NOMO-1 treated with dmso at 0.1 percent for 144 hours (cell line): ENCODE measurements around the gene HLA-DPB1.

Source experiments
- DNase-seq: peaks from one replicate; lab custom pipeline; 2025; ENCODE audit not compliant: unreplicated experiment; lab: John Stamatoyannopoulos, UW

Gene HLA-DPB1

DNA sequence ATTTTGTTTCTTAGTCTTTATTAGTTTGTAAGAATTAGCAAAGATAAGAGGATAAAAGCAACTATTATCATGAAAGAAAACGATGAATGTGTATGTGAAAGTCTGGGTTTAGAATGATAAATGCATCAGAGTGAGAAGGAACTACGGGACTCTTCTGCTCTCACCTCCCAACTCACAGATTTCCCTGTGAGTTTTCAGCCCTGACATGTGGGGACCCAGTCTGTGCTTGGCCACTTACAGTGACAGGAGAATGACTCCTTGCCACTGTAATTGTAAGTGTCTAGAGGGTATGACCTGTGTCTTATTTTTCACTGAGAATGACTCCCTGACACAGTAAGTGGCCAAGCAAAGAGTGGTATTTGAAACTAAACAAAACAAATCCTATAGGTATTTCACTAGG lies 4.9 kb upstream of the HLA-DPB1 start:
- no peak for DNase-seq

DNA sequence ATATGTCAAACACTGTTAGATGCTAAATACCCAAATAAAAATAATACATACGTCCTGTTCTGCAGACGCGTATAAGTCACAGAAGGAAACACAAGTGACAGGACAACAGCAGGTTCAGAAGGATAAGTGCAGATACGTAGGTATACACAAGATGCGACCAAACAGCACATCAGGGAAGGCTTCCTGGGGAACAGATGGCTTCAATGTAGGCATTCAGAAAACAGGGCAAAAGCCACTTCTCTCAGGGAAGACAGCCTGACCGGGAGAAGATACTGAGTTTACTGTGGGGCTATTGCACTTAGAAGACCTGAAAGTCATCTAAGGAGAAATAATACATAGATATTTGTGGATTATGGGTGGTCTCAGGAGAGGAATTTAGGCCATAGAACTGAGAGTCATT lies 4.2 kb upstream of the HLA-DPB1 start:
- DNase-seq = no peak

DNA sequence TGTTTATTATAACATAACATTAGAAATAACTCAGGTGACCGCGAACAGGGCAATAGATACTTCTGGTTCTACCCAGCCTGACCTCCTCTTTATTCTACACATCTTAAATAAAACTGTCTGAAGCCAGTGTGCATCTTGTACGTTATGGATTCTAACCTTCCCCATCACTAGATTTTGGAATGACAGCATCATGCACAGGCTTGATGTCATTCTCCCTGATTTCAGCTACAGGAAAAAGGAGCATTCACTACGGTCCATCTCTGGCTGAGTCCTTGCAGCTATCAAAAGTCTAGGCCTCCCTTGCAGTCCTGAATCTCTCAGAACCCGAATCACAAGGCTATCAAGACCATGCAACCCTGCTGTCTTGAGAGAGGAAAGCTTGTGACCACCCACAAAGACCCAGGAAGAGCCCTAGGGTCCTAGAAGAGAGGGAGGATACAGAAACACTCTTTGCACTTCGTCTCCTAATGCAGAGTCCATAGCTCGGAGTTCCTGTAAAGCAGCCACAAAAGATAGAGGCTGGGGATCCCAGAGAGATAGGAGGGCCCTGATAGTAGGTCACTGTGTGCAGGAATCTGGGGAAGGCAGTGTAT lies 3.2 kb upstream of the HLA-DPB1 start:
- DNase-seq = no peak

DNA sequence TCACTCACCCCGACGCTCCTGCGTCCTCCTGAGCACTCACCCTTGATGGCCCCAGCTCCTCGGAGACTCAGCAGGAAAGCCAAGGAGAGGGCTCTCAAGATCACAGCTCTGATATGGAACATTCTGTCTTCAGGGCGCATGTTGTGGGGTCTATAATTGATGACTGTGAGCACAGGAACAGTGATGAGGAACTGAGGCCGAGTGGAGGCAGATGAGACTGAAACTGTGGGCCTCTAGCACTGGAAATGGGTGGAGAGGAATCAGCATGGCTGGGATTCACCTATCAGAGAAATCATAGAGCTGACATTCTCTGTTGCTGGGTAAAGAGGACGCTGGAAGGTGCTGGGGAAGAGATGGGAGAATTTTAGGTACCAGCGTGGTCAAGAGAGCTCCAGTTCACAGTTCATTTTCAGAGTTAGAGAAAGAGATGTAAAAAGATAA lies 2.3 kb upstream of the HLA-DPB1 start, which contains the start of gene HLA-DPA1:
HLA-DPA1 (minus strand) TSS at position 219 of the 441 bp plus-strand sequence.
- DNase-seq = peak; percentile 82

DNA sequence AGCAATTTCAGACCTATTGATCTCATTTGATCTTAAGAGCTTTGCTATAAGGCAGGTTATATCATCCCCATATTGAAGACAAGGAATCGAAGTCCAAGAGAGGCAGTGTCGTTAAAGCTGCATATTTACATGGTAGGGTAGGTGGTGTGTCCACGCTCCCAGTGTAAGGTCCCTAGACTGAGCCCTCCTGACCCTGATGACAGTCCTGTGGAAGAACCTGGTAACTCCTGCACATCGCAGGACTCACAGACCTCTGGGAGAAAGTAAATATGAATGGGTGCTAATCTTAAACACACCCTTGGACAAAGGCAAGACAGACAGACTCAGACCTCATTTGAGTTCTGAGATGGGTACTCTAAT lies 602 bp upstream of the HLA-DPB1 start:
- no peak for DNase-seq

DNA sequence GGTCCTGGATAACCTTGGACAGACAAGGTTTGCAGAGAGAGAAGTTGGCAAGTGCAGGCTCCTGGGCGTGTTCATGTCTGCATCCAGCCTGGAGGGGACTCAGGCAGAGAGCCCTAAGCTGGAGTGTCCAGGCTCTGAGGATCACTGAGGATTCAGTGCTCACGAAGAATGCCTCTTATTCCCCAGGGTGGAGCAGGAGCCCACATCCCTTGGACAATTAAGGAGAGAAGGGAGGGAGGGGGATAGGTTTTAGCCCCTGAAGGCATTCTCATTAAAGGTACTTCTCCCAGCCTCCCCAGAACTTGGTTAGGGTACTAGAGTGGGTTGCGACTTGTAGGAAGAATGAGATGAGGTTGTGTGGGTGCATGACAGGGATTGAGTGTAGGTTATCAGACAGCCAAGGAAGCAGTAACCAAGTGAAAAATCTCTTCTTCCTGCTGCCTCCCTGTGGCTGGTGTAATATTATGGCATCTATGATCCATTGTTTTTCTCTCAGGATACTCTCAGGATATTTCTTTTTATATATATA lies 680 bp downstream of the HLA-DPB1 start:
- DNase-seq = no peak

DNA sequence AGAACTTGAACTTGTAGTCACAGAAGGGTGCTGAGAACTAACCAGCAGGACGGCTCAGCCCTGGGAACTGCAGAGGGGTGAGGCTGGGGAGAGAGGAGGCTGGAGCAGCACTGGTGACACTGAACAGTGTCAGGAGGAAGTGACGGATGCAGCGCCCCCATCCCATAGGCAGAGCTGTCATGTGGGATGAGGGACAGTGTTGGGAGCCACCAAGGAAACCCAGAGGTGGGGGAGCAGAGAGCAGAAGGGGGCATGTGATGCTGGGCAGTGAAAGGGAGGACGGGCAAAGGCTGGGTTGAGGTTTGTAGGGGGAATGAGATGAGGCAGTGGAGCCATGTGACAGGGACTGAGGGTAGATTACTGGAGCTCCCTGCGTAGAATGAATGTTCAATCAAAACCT lies 2.1 kb downstream of the HLA-DPB1 start:
- no peak for DNase-seq

DNA sequence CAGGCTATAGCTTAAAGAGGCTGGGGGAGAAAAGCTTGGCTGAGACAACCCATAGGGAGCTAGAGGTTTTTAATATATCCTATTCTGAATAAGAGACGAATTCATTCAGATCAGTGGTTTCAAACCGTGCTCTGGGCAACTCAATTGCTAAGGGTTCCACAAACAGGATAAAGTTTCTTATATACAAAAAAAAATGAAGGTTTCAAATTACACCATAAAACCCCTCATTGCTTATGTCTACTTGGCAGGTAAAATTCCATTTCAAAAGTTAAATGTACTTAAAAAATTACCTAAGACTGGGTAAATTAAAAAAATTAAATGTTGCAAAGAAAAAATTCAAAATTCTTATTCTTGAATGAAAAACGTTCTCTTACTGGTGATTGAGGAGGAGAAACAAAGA lies 2.7 kb downstream of the HLA-DPB1 start:
- DNase-seq = no peak

DNA sequence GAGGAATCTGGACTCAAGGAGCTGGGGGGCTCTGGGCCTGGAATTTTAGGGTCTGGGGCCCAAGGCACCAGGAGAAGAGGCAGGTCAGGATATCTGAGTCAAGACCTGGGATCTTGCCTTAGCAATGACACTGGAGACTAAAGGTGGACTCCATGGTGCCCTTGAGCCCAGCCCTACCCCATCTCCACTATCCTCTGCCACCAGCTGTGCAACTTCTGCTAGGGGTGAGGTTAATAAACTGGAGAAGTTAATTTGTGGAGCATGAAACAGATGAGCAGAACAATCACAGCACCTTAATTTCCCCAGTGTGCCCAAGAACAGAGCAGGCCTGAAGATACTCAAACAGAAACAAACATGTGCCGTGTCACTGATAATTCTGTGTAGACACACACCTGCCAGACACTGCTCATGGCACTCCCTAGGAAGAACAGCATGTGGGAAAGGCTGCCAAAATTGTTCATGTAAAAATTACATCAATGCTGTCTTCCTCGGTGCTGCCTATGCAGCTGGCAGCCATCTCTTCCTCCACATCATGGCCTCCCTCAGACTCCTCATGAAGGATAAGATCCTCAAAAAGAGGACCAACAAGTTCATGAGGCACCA lies 3.2 kb downstream of the HLA-DPB1 start:
- DNase-seq = no peak

DNA sequence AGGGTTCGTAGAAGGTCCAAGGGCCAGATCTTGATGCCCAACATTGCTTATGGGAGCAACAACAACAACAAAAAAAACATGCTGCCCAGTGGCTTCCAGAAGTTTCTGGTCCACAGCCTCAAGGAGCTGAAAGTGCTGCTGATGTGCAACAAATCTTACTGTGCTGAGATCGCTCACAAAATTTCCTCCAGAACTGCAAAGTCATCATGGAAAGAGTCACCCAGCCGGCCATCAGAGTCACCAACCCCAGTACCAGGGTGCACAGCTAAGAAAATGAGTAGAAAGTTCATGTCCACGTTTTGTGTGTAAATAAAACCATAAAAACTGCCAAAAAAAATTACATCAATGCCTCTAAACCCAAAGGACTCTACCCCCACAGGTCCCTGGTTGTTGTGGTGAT lies 3.8 kb downstream of the HLA-DPB1 start:
- DNase-seq = no peak

DNA sequence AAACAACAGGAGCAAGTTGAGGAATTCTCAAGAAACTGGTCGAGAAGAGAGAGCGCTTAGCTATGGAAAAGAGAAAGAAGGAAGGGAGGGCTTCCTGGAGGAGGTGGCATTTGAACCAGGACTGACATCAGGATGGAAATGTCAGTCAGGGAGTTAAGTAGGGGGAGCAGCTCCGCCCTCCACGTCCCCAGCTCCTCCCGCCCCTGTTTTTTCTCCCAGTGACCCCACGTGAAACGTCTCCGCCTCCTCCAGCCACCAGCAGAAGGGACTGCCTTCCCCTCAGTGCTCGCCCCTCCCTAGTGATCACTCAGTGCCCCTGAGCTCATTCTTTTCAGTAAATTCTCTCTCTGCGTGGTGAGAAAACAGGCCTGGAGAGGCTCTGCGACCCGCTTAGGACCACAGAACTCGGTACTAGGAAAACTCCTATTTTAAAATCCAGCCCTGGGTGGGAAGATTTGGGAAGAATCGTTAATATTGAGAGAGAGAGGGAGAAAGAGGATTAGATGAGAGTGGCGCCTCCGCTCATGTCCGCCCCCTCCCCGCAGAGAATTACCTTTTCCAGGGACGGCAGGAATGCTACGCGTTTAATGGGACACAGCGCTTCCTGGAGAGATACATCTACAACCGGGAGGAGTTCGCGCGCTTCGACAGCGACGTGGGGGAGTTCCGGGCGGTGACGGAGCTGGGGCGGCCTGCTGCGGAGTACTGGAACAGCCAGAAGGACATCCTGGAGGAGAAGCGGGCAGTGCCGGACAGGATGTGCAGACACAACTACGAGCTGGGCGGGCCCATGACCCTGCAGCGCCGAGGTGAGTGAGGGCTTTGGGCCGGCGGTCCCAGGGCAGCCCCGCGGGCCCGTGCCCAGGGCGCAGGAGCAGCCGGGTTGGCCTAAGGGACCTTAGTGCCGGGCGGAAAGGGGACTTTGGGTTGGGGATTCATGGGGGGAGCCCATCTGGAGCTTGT lies 4.6 kb downstream of the HLA-DPB1 start:
- DNase-seq = no peak

DNA sequence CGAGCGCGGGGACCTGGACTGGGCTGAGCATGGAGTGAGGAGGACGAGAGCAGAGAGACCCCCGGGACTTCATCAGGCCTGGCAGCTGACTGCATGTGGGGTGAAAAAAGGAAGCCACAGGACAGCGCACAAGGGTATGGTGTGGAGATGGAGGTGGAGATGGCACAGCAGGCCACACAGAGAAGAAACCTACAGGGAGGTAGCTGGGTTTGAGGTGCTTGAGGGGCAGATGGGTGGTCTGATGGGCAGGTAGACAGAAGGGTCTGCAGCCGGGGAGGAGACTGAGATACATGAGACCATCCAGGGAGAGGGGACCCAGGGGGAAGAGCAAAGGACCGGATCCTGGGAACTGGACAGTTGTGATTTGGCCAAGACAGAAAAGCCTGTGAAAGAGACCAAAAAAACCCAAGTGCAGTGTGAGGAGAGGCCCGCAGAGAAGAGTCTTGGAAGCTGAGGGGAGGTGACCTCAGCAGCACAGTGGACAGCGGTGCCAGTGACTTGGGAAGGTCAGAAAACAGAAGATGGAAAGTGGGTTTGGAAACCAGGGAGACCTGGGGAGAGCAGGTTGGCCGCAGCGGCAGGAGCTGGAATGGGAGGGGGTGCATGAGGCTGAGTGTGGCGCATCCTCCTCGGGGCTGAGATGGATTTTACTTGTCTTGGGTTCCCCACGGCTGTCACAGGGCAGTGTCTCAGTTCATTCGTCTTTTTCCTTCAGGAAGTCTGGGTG lies 5.5 kb downstream of the HLA-DPB1 start:
- no peak for DNase-seq

DNA sequence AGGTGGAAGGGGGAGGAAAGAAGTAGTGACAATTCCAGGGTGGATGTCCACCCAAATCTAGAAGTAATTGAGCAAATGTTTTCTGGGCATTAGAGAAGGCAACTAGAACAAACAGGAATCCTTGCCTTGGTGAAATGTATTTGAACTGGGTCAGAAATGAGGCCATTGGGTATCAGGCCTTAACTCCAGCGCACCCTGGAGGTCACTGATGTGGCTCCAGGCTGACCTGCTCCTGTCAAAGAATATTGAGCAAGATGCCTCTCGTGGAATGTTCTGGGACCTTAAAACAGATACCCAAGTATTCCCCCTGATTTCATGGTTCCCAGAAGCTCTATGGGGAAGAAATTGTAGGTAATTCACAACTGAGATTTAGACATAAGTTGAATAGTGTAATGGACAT lies 6.9 kb downstream of the HLA-DPB1 start:
- peak; percentile 21 for DNase-seq

DNA sequence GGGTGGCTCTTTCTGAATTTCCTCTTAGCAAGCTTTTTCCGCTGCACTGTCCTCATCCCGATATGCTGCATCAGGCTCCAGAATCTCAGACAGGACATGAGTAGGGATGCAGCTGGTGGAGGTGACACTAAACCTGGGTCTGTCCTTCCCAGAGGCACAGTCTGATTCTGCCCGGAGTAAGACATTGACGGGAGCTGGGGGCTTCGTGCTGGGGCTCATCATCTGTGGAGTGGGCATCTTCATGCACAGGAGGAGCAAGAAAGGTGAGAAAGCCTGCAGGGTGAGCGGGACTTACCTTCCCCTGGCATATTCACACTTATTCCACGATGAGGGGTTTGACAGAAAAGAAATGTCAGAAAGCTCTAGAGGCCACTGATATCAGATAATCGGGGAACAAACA lies 9.8 kb downstream of the HLA-DPB1 start:
- no peak for DNase-seq

DNA sequence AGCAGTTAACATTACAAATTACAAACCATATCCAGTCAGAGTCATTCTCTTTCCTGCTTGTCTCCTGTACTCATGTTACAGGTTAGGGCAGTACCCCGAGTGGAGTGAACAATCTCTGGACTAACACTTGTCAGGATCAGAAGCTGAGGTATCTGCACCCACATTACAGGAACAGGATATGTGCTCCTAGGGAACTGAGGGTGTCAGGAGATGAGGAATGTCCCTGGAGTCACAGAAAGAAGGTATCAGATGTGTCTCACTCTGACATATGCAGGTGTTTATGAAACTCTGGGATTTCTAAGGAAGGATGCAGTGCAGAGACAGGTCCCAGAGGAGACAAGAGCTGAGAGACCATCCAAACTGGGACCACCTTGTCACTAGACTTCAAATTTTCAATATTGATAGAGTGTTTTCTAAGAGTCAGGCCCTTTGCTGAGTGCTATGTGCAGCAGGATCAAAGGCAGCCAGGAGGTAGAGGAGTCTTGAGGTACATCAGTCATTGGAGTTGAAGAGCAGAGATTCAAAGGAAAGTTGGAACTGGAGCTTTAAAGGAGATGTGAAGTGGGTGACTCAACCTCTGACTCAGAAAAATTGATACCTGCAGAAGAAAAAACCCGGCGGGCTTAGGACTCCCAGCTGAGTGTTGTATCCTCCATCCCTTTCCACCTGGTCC lies 12.6 kb downstream of the HLA-DPB1 start:
- no peak for DNase-seq

DNA sequence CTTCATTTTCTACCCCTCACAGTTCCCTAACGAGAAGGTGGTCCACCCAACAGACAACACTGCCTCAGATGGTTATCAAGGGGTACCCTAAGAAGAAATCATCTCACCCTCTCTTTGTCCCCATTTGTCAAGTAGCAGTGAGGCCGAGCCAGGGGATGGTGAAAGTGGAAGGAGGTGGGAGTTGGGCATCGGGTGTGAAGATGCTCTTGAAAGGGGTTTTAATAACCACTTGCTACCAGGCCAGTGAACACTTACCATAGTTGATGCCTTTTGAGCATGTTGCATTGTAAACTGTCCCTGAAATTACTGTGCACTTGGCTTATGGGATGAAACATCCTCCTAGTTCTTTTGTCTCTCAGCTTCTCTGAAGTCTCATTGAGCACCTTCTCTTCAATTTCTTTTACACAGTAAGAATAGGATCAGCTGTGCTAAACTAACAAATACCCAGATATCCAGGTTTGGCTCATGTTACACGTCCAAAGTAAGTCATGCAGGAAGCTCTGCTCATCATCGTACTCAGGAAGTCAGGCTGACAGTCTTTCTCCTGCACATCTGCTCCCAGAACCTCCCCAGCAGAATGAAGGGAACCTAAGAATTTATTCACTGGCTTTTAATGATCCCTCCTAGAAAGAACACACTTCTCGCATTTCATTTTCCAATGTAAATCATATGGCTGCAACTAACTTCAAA lies 13.3 kb downstream of the HLA-DPB1 start:
- no peak for DNase-seq

DNA sequence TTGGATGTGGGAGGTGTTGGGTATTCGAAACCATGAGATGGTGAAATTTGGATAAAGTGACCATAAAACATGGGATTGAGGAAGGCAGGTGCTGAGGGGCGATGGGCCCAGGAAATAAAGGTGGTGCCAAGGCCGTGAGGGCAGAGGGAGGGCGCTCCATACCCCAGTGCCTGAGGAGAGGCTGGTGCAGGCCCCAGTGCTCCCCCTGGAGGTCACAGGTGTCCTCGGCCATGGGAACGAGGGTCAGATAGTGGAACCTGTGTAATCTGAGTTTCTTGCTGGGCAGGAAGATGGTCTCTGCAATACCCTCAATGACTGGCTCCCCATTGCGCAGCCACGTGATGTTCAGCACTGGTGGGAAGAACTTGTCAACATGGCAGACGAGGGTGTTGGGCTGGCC lies 16.2 kb downstream of the HLA-DPB1 start:
- no peak for DNase-seq

DNA sequence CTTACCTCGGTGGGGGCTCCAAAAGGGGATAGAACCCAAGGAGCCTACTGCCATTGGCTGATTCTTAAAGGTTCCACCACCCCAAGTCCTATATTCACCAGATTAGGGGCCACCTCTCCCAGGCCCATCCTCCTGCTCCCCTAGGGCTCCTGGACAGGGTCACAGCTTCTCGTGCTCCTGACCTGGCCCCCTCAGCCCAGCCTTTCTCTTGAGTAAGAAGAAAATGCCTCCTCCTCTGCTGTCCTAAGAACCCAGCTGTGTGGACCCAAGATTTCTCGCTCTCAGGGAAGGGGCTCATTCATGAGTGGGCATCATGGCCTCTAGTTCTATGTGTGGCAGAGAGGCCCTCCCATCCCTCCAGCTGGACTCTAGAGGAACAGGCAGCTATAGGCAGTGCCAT lies 16.6 kb downstream of the HLA-DPB1 start:
- no peak for DNase-seq

DNA sequence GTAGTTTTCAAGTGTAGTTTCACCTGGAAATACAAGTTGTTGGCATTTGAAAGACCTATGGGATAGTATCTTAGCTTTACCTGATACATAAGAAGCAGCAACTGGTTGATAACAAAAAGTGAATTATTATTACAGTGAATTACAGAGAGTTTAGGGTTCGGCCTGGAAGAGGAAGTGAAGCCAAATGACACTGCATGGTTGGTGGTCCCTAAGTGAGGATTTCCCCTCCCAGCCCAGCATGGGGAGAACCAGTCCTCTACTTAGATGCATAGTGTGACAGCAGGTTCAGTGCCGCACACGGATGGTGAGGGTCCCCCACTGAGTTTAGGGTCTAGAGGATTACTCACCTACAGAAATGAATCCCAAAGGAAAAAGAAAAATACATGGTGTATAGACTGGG lies 18.1 kb downstream of the HLA-DPB1 start:
- DNase-seq = no peak

DNA sequence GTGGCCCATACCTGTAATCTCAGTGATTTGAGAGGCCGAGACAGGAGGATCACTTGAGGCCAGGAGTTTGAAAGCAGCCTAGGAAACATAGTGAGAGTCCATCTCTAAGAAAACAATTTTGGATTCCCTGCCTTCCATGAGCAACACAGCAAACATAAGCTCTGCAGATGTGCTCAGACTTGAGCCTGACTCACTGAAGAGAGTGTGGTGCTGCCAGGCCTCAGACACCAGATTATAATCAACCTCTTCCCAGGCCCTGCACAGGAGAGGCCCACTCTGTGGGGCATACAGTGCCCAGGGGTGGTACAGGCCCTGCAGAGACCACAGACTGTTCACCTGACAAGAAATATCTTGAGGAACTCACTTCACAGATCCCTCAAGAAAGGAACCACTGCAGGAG lies 19.9 kb downstream of the HLA-DPB1 start:
- DNase-seq = no peak
